Neural cell (in vitro differentiated cells): Measurements from ENCODE around the gene GATAD2A. TPM values are rescaled to one million over a fixed set of nuclear protein-coding genes. Genes with fewer than 3 reads are reported as not detected.

Experiments used
- H2AFZ ChIP-seq: fragments of 200-600, 300-800 bp; sonication (generic), shearing (Covaris generic); 2 replicates; pipeline ENCODE4 v1.6.0; 2014; ENCODE audit warnings: low read depth, mild to moderate bottlenecking, antibody characterized with exemption, low read length, moderate library complexity
- H3F3A ChIP-seq: fragments of 200-600 bp; shearing (Covaris generic); 2 replicates; pipeline ENCODE4 v1.6.1; 2016; ENCODE audit warnings: mild to moderate bottlenecking, moderate library complexity, mixed read lengths, antibody characterized with exemption, low read length; ENCODE audit not compliant: insufficient read depth, poor library complexity, severe bottlenecking
- H3K27ac ChIP-seq: fragments of 200-600, 300-800 bp; sonication (generic), shearing (Covaris generic); 2 replicates; pipeline ENCODE4 v1.5.1; 2014; ENCODE audit warnings: mild to moderate bottlenecking, low read length, moderate library complexity
- H3K27me3 ChIP-seq: fragments of 300-800, 200-600 bp; sonication (generic), shearing (Covaris generic); 2 replicates; pipeline ENCODE4 v1.6.0; 2014; ENCODE audit warnings: mild to moderate bottlenecking, low read depth, low read length, moderate library complexity; ENCODE audit not compliant: insufficient read depth
- H3K36me3 ChIP-seq: fragments of 300-800, 200-600 bp; sonication (generic), shearing (Covaris generic); 2 replicates; pipeline ENCODE4 v1.5.1; 2014; ENCODE audit warnings: mild to moderate bottlenecking, antibody characterized with exemption, low read length, moderate library complexity; ENCODE audit not compliant: insufficient read depth
- H3K4me2 ChIP-seq: fragments of 300-800, 200-600 bp; sonication (generic), shearing (Covaris generic); 2 replicates; pipeline ENCODE4 v1.6.0; 2014; ENCODE audit warnings: mild to moderate bottlenecking, low read length
- H3K4me3 ChIP-seq: fragments of 300-800, 200-600 bp; sonication (generic), shearing (Covaris generic); 2 replicates; pipeline ENCODE4 v1.5.1; 2014; ENCODE audit warnings: mild to moderate bottlenecking, low read length, moderate library complexity
- H3K79me2 ChIP-seq: fragments of 200-600 bp; shearing (Covaris generic); replicated peaks from 2 replicates; pipeline ENCODE4 v1.6.0; 2014; ENCODE audit warnings: mild to moderate bottlenecking, low read length, moderate library complexity; ENCODE audit not compliant: insufficient read depth
- H3K9ac ChIP-seq: fragments of 300-800, 200-600 bp; sonication (generic), shearing (Covaris generic); 2 replicates; pipeline ENCODE4 v1.6.1; 2016; ENCODE audit warnings: mild to moderate bottlenecking, low read length, mixed read lengths
- H3K9me2 ChIP-seq: fragments of 200-600 bp; shearing (Covaris generic); 2 replicates; pipeline ENCODE4 v1.6.1; 2016; ENCODE audit warnings: mild to moderate bottlenecking, low read length, mixed read lengths; ENCODE audit not compliant: insufficient read depth
- H3K9me3 ChIP-seq: fragments of 200-600, 300-800 bp; sonication (generic), shearing (Covaris generic); 2 replicates; pipeline ENCODE4 v1.6.1; 2016; ENCODE audit warnings: mild to moderate bottlenecking, mixed run types, low read length, moderate library complexity, mixed read lengths
- H4K20me1 ChIP-seq: fragments of 200-600 bp; shearing (Covaris generic); 2 replicates; pipeline ENCODE4 v1.6.1; 2016; ENCODE audit warnings: mild to moderate bottlenecking, mixed run types; ENCODE audit not compliant: insufficient read depth
- CTCF ChIP-seq: fragments of 450-650 bp; IDR thresholded peaks from 2 replicates; pipeline ENCODE4 v1.5.1; 2014; ENCODE audit warnings: antibody characterized with exemption, mild to moderate bottlenecking, moderate library complexity; ENCODE audit not compliant: poor library complexity, severe bottlenecking
- EP300 ChIP-seq: fragments of 450-650 bp; conservative IDR thresholded peaks from 2 replicates; pipeline ENCODE4 v1.6.1; 2014; ENCODE audit warnings: antibody characterized with exemption, mild to moderate bottlenecking, moderate library complexity; ENCODE audit not compliant: poor library complexity, severe bottlenecking
- EZH2 ChIP-seq: fragments of 200-600, 300-800 bp; shearing (Covaris generic), sonication (generic); IDR thresholded peaks from 2 replicates; pipeline ENCODE4 v1.6.1; 2014; ENCODE audit warnings: antibody characterized with exemption, low read length, borderline replicate concordance, mild to moderate bottlenecking; ENCODE audit not compliant: insufficient read depth, poor library complexity, severe bottlenecking
- MXI1 ChIP-seq: fragments of 450-650 bp; conservative IDR thresholded peaks from 2 replicates; pipeline ENCODE4 v1.6.1; 2014; ENCODE audit warnings: antibody characterized with exemption, mild to moderate bottlenecking; ENCODE audit not compliant: poor library complexity, severe bottlenecking
- POLR2AphosphoS5 ChIP-seq: IDR thresholded peaks from 2 replicates; pipeline ENCODE4 v1.6.1; 2012
- RAD21 ChIP-seq: fragments of 450-650 bp; conservative IDR thresholded peaks from 2 replicates; pipeline ENCODE4 v1.6.1; 2014; ENCODE audit warnings: antibody characterized with exemption, mild to moderate bottlenecking, moderate library complexity
- REST ChIP-seq: IDR thresholded peaks from 2 replicates; pipeline ENCODE4 v1.6.1; 2012; ENCODE audit warnings: borderline replicate concordance
- SMC3 ChIP-seq: fragments of 450-650 bp; conservative IDR thresholded peaks from 2 replicates; pipeline ENCODE4 v1.6.1; 2014; ENCODE audit warnings: antibody characterized with exemption, mild to moderate bottlenecking, moderate library complexity; ENCODE audit not compliant: poor library complexity
- TAF1 ChIP-seq: IDR thresholded peaks from 2 replicates; pipeline ENCODE4 v1.6.1; 2012; ENCODE audit warnings: low read depth
- polyA plus RNA-seq: library from polyadenylated mRNA; depleted of rRNA; stranded (reverse); fragments of >200 nt; gene quantifications from 2 replicates; pipeline ENCODE4 v1.2.3, GENCODE V29; 2014

Gene GATAD2A
- polyA plus RNA-seq, 1 donor from 2014 or later: 13.9 TPM

GRCh38 chr19:19432732-19433131 lies 27.3 kb downstream of the GATAD2A start:
- no peak for TF ChIP-seq RAD21
- no peak for TF ChIP-seq SMC3
- no peak for TF ChIP-seq EP300
- no peak for TF ChIP-seq POLR2AphosphoS5
- no peak for TF ChIP-seq EZH2
- TF ChIP-seq MXI1: no peak
- TF ChIP-seq CTCF: no peak
- no peak for TF ChIP-seq REST
- no peak for TF ChIP-seq TAF1
- Histone ChIP-seq H3K27ac (no peak overlapping the region), H3K9me3 (no peaks in the 10 kb centered on the region)

GRCh38 chr19:19433666-19434213 lies 28.3 kb downstream of the GATAD2A start:
- Histone ChIP-seq H3K36me3 (no peaks in the 10 kb centered on the region), H3K79me2 (peaks cover 14% of the 10 kb centered on the region), H3K4me2 (no peak overlapping the region), H3K9me2 (no peaks in the 10 kb centered on the region), H3K9ac (no peak overlapping the region), H3K27ac (no peak overlapping the region), H3K4me3 (no peak overlapping the region), H4K20me1 (no peaks in the 10 kb centered on the region), H3K27me3 (no peaks in the 10 kb centered on the region), H3K9me3 (no peaks in the 10 kb centered on the region), H3F3A (no peaks in the 10 kb centered on the region), H2AFZ (no peak overlapping the region)
- TF ChIP-seq EZH2 (no peak), RAD21 (no peak), POLR2AphosphoS5 (no peak), SMC3 (no peak), CTCF (no peak), MXI1 (no peak), EP300 (no peak), TAF1 (no peak), REST (no peak)

More at GRCh38 chr19:19432732-19433131, 27.3 kb downstream of the GATAD2A start:
- no peak overlapping the region for H2AFZ ChIP-seq
- no peak overlapping the region for H3K4me3 ChIP-seq
- H3K79me2 ChIP-seq: peaks cover 14% of the 10 kb centered on the region
- no peaks in the 10 kb centered on the region for H4K20me1 ChIP-seq
- no peaks in the 10 kb centered on the region for H3K27me3 ChIP-seq
- H3K4me2 ChIP-seq: no peak overlapping the region
- no peaks in the 10 kb centered on the region for H3K9me2 ChIP-seq
- H3F3A ChIP-seq: no peaks in the 10 kb centered on the region
- H3K36me3 ChIP-seq: no peaks in the 10 kb centered on the region
- no peak overlapping the region for H3K9ac ChIP-seq
